ENCODE measurements around the gene HIF1AN. TPM values are rescaled to one million over a fixed set of nuclear protein-coding genes. Genes with fewer than 3 reads are reported as not detected.
A peak's percentile ranks its signal among the peaks of the same experiment; 100 is the strongest.

Gene HIF1AN
- total RNA-seq, 2 donors from 2014 or later = 51.8 to 58.8 TPM

GRCh38 chr10:100510533-100511308 lies 25.0 kb upstream of the HIF1AN start:
- H3K4me3 Mint-ChIP-seq = no peak overlapping the region

GRCh38 chr10:100515612-100516011 lies 20.1 kb upstream of the HIF1AN start:
- peaks cover 2% of the 10 kb centered on the region for H3K36me3 Mint-ChIP-seq (ENCODE audit: low read depth)
- peaks cover 85% of the 10 kb centered on the region for H3K27me3 ChIP-seq (ENCODE audit: control insufficient read depth, insufficient read depth, low read length, poor library complexity, severe bottlenecking)
- no peaks in the 10 kb centered on the region for H3K9me3 Mint-ChIP-seq
- no peak overlapping the region for H3K9ac ChIP-seq (ENCODE audit: extremely low read depth, low read length, poor library complexity, severe bottlenecking)
- H3K4me3 Mint-ChIP-seq = no peak overlapping the region
- 87 to 98% methylated on average over 3 of the region's 3 CpGs for WGBS, 2 experiments (ENCODE audit: insufficient coverage in 1 of 2, insufficient read length in 1 of 2)
- H3K4me3 ChIP-seq (ENCODE audit: low read length) = no peak overlapping the region
- peaks cover 70% of the 10 kb centered on the region for H3K27me3 Mint-ChIP-seq (ENCODE audit: insufficient read depth)
- peaks cover under 1% of the 10 kb centered on the region for H3K4me1 ChIP-seq (ENCODE audit: control insufficient read depth, insufficient read depth, low read length)
- no peak overlapping the region for H3K27ac ChIP-seq (ENCODE audit: low read depth, low read length)
- H3K36me3 ChIP-seq (ENCODE audit: control insufficient read depth, insufficient read depth, low read length) = no peaks in the 10 kb centered on the region
- DNase-seq = no peak
- peaks cover 10% of the 10 kb centered on the region for H3K4me1 Mint-ChIP-seq
- no peak overlapping the region for H3K27ac Mint-ChIP-seq
- no peaks in the 10 kb centered on the region for H3K9me3 ChIP-seq (ENCODE audit: control insufficient read depth, low read length)
- no peak for TF ChIP-seq CTCF (conservative IDR thresholded peaks at IDR 0.05)

More at GRCh38 chr10:100510533-100511308, 25.0 kb upstream of the HIF1AN start:
- 82 to 99% methylated on average over 7 of the region's 7 CpGs for WGBS, 2 experiments (ENCODE audit: insufficient coverage in 1 of 2, insufficient read length in 1 of 2)
- Mint-ChIP-seq H3K27ac (no peak overlapping the region), H3K36me3 (ENCODE audit: low read depth) (peaks cover 3% of the 10 kb centered on the region), H3K27me3 (ENCODE audit: insufficient read depth) (peaks cover 76% of the 10 kb centered on the region), H3K9me3 (no peaks in the 10 kb centered on the region), H3K4me1 (no peaks in the 10 kb centered on the region)
- H3K27ac ChIP-seq (ENCODE audit: low read depth, low read length) = no peak overlapping the region
- no peak overlapping the region for H3K4me3 ChIP-seq (ENCODE audit: low read length)
- no peak for TF ChIP-seq CTCF (conservative IDR thresholded peaks at IDR 0.05)
- peaks cover 91% of the 10 kb centered on the region for H3K27me3 ChIP-seq (ENCODE audit: control insufficient read depth, insufficient read depth, low read length, poor library complexity, severe bottlenecking)
- H3K9ac ChIP-seq (ENCODE audit: extremely low read depth, low read length, poor library complexity, severe bottlenecking) = no peak overlapping the region
- no peaks in the 10 kb centered on the region for H3K4me1 ChIP-seq (ENCODE audit: control insufficient read depth, insufficient read depth, low read length)
- H3K9me3 ChIP-seq (ENCODE audit: control insufficient read depth, low read length) = no peaks in the 10 kb centered on the region
- H3K36me3 ChIP-seq (ENCODE audit: control insufficient read depth, insufficient read depth, low read length) = no peaks in the 10 kb centered on the region
- no peak for DNase-seq

- Mint-ChIP-seq H3K4me3 (no peak overlapping the region), H3K27me3 (ENCODE audit: insufficient read depth) (peaks cover 66% of the 10 kb centered on the region), H3K27ac (no peak overlapping the region), H3K36me3 (ENCODE audit: low read depth) (peaks cover 2% of the 10 kb centered on the region), H3K4me1 (peaks cover 10% of the 10 kb centered on the region), H3K9me3 (no peaks in the 10 kb centered on the region)
- Histone ChIP-seq H3K4me1 (ENCODE audit: control insufficient read depth, insufficient read depth, low read length) (peaks cover 4% of the 10 kb centered on the region), H3K4me3 (ENCODE audit: low read length) (no peak overlapping the region), H3K36me3 (ENCODE audit: control insufficient read depth, insufficient read depth, low read length) (no peaks in the 10 kb centered on the region), H3K9ac (ENCODE audit: extremely low read depth, low read length, poor library complexity, severe bottlenecking) (no peak overlapping the region), H3K27ac (ENCODE audit: low read depth, low read length) (no peak overlapping the region), H3K27me3 (ENCODE audit: control insufficient read depth, insufficient read depth, low read length, poor library complexity, severe bottlenecking) (peaks cover 75% of the 10 kb centered on the region), H3K9me3 (ENCODE audit: control insufficient read depth, low read length) (no peaks in the 10 kb centered on the region)
- WGBS, 2 experiments (ENCODE audit: insufficient coverage in 1 of 2, insufficient read length in 1 of 2) = 81 to 100% methylated on average over 1 to 2 of the region's 2 CpGs
- peak; percentile 69 for TF ChIP-seq CTCF (conservative IDR thresholded peaks at IDR 0.05)
- peak; percentile 68 for DNase-seq
Measured at GRCh38 chr10:100516847-100517246, 18.9 kb upstream of the HIF1AN start.

Data from endodermal cell (in vitro differentiated cells).